Measurements from ENCODE around the gene LCOR.

Gene LCOR

GRCh38 chr10:96971324-96971723, 139.2 kb downstream of the LCOR start:
- no peak for DNase-seq
- in situ Hi-C loops (cut with MboI; ENCODE audit: low pct_unique_long_range_greater_than_20kb, low sequenced_read_pairs), result no loop called here

GRCh38 chr10:96972264-96972663, 140.2 kb downstream of the LCOR start:
- in situ Hi-C loops (cut with MboI; ENCODE audit: low pct_unique_long_range_greater_than_20kb, low sequenced_read_pairs), result no loop called here
- DNase-seq, result no peak

- in situ Hi-C loops (cut with MboI; ENCODE audit: low pct_unique_long_range_greater_than_20kb, low sequenced_read_pairs), result no loop called here
- no peak for DNase-seq
These were observed 142.0 kb downstream of the LCOR start for GRCh38 chr10:96973809-96974747.

- in situ Hi-C loops (cut with MboI; ENCODE audit: low pct_unique_long_range_greater_than_20kb, low sequenced_read_pairs), result no loop called here
- no peak for DNase-seq
These were observed 143.0 kb downstream of the LCOR start for GRCh38 chr10:96975136-96975535.

- DNase-seq, result no peak
- in situ Hi-C loops (cut with MboI; ENCODE audit: low pct_unique_long_range_greater_than_20kb, low sequenced_read_pairs), result no loop called here
These were observed 146.6 kb downstream of the LCOR start for GRCh38 chr10:96978621-96979154.

DNA sequence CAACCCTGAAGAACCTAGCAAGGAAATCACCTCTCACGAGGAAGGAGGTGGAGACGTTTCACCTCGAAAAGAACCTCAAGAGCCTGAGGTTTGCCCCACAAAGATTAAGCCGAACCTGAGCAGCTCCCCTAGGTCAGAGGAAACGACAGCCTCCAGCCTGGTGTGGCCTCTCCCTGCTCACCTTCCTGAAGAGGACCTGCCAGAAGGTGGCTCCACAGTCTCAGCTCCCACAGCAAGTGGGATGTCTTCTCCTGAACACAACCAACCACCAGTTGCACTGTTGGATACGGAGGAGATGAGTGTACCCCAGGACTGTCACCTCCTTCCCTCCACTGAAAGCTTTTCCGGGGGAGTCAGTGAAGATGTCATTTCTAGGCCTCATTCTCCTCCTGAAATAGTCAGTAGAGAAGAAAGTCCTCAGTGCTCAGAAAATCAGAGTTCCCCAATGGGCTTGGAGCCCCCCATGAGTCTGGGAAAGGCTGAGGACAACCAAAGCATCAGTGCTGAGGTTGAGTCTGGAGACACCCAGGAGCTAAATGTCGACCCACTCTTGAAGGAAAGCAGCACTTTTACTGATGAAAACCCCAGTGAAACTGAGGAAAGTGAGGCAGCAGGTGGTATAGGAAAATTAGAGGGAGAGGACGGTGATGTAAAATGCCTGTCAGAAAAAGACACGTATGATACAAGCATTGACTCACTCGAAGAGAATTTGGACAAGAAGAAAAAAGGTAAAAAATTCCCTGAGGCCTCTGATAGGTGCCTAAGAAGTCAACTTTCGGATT, 150.2 kb downstream of the LCOR start:
- no peak for DNase-seq
- in situ Hi-C loops (cut with MboI; ENCODE audit: low pct_unique_long_range_greater_than_20kb, low sequenced_read_pairs), result no loop called here

DNA sequence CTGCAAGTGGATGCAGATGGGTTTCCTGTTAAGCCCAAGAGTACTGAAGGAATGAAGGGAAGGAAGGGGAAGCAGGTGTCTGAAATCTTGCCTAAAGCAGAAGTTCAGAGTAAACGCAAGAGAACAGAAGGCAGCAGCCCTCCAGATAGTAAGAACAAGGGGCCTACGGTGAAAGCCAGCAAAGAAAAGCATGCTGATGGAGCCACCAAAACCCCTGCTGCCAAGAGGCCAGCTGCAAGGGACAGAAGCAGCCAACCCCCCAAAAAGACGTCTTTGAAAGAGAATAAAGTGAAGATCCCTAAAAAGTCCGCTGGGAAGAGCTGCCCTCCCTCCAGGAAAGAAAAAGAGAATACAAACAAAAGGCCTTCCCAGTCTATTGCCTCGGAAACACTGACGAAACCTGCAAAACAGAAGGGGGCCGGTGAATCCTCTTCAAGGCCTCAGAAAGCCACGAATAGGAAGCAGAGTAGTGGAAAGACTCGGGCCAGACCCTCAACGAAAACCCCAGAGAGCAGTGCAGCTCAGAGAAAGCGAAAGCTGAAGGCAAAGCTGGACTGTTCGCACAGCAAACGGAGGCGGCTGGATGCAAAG, 152.5 kb downstream of the LCOR start:
- in situ Hi-C loops (cut with MboI; ENCODE audit: low pct_unique_long_range_greater_than_20kb, low sequenced_read_pairs), result no loop called here
- DNase-seq, result peak; percentile 79

GRCh38 chr10:96986200-96986856, 154.2 kb downstream of the LCOR start:
- in situ Hi-C loops (cut with MboI; ENCODE audit: low pct_unique_long_range_greater_than_20kb, low sequenced_read_pairs), result no loop called here
- DNase-seq, result no peak

- DNase-seq, result no peak
- in situ Hi-C loops (cut with MboI; ENCODE audit: low pct_unique_long_range_greater_than_20kb, low sequenced_read_pairs), result no loop called here
These were observed 155.2 kb downstream of the LCOR start for GRCh38 chr10:96987141-96987841.

- in situ Hi-C loops (cut with MboI; ENCODE audit: low pct_unique_long_range_greater_than_20kb, low sequenced_read_pairs), result no loop called here
- no peak for DNase-seq
These were observed 155.7 kb downstream of the LCOR start for GRCh38 chr10:96987842-96988175.

GRCh38 chr10:96988426-96988825, 156.3 kb downstream of the LCOR start:
- in situ Hi-C loops (cut with MboI; ENCODE audit: low pct_unique_long_range_greater_than_20kb, low sequenced_read_pairs), result no loop called here

GRCh38 chr10:96991313-96991841, 159.3 kb downstream of the LCOR start:
- in situ Hi-C loops (cut with MboI; ENCODE audit: low pct_unique_long_range_greater_than_20kb, low sequenced_read_pairs), result no loop called here
- DNase-seq, result no peak

More at GRCh38 chr10:96988426-96988825, 156.3 kb downstream of the LCOR start:
- DNase-seq, result no peak

GRCh38 chr10:96992721-96993120, 160.6 kb downstream of the LCOR start:
- in situ Hi-C loops (cut with MboI; ENCODE audit: low pct_unique_long_range_greater_than_20kb, low sequenced_read_pairs), result no loop called here
- DNase-seq, result no peak

DNA sequence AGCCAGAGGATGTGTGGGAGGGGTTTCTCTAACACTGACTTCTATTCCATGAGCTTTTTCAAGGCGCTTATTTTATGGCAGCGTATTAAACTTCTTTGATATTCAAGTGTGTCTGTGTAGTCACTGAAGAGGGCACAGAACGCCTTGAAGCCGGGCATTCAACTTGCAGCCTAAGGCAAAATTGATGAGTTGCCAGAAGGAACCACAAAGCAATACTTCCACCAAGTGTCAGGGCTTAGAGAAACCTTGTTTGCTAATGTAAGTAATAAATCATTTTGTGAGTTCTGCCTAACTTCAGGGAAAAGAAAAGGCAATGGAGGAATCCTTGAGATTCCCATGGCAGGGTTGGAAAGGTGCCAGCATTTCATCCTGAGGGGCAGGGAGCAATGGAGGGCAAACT, 163.8 kb downstream of the LCOR start:
- DNase-seq, result no peak

GRCh38 chr10:96996275-96996965, 164.3 kb downstream of the LCOR start:
- in situ Hi-C loops (cut with MboI; ENCODE audit: low pct_unique_long_range_greater_than_20kb, low sequenced_read_pairs), result no loop called here
- no peak for DNase-seq

More for the DNA sequence above, 163.8 kb downstream of the LCOR start:
- in situ Hi-C loops (cut with MboI; ENCODE audit: low pct_unique_long_range_greater_than_20kb, low sequenced_read_pairs), result no loop called here

DNA sequence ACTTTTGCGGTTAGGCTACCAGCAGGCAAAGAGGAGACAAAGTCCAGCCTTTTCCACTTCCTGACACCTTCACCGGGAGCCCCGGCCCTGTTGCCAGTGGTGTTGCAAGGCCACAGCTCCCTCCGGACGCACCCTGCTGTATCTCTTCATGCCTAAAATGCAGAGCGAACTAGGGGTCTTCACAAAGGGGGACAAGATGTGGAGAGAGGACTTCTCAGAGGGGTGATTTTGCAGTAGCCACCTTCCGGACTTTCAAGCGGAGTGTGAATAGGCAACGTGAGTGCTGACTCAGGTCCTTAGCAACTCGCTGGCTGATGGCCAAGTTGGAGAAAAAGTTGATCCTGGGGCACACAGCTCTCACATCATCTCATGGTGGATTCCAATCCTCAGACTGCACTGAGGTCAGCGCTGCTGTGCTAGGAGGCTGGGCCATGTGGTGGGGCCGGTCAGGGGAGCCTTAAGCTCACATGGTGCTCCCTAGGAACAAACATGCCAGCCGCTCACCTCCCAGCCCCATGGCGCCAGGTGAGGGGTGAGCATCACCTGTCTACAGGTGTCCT, 166.3 kb downstream of the LCOR start:
- in situ Hi-C loops (cut with MboI; ENCODE audit: low pct_unique_long_range_greater_than_20kb, low sequenced_read_pairs), result no loop called here
- DNase-seq, result no peak

DNA sequence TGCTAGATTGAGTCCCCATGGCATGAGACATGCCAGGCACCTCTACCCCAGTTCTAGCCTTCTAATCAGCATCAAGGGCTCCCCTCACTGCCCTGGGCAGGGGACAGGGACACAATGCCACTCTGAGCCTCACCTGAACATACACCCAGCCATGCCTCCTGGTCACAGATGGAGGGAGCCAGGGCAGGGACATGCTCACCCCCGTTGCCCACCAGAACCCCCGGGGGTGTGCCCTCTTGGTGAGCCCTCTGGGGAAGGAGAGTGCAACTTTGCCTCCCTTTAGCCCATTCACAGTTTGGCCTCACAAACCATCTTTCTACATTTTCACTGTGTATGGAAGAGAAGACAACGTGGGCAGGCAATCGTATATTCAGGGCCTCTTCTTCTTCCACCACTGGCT, 167.2 kb downstream of the LCOR start:
- no peak for DNase-seq
- in situ Hi-C loops (cut with MboI; ENCODE audit: low pct_unique_long_range_greater_than_20kb, low sequenced_read_pairs), result no loop called here

DNA sequence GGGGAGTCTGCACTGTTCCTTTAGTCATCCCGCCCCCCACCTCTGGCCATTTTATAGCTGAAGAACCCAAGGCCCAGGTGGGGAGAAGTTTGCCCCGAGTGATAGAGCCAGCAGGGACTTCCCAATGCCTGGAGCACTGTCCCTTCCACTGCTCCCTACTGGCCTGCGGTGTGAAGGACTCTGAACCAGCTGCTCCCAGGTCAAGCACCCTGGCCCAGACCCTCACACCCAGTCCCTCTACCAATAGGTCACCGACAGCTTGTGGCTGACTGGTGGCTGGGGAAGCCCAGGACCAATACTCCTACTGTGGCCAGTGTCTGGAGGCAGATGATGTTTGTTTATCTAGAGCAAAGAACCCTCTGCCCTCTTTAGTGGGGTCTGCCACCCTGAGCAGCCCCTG, 167.9 kb downstream of the LCOR start:
- in situ Hi-C loops (cut with MboI; ENCODE audit: low pct_unique_long_range_greater_than_20kb, low sequenced_read_pairs), result no loop called here
- DNase-seq, result no peak

Data from KBM-7 (cell line).